Prostate gland (tissue), 2 donors: ENCODE measurements around the gene PROM1. TPM values are rescaled to one million over a fixed set of nuclear protein-coding genes. Genes with fewer than 3 reads are reported as not detected.

Experiments
- DNase-seq: peaks from one replicate; pipeline ENCODE4 v3.0.0-alpha.2; 2019; ENCODE audit warnings: low spot score
- H3K27ac ChIP-seq, 2 donors: fragments of 200-600 bp; sonication (generic); 2 replicates each; pipeline ENCODE4 v1.5.1; 2017 to 2019
- H3K27me3 ChIP-seq: fragments of 200-600 bp; sonication (generic); replicated peaks from 2 replicates; pipeline ENCODE4 v1.5.1; 2019; ENCODE audit not compliant: insufficient read depth
- H3K36me3 ChIP-seq, 2 donors: fragments of 200-600 bp; sonication (generic); 1 replicate in 1 of 2; 2 replicates in 1 of 2; pipeline versions ENCODE4 v1.5.1 to v1.8.1; 2017 to 2019
- H3K4me1 ChIP-seq: fragments of 200-600 bp; sonication (generic); replicated peaks from 2 replicates; pipeline ENCODE4 v1.5.1; 2019
- H3K4me3 ChIP-seq, 2 donors: fragments of 200-600 bp; sonication (generic); 2 replicates each; pipeline ENCODE4 v1.5.1; 2017 to 2019
- H3K9me3 ChIP-seq: fragments of 200-600 bp; sonication (generic); 2 replicates; pipeline ENCODE4 v1.5.1; 2017
- CTCF ChIP-seq, 4 experiments: fragments of 200-600 bp in 2 of 4; fragments of 450-650 bp in 2 of 4; sonication (generic) in 2 of 4; IDR thresholded peaks; 1 replicate in 3 of 4; 2 replicates in 1 of 4; pipeline ENCODE4 v1.5.1; 2016 to 2019; ENCODE audit warnings: antibody characterized with exemption in 4 of 4, mild to moderate bottlenecking in 2 of 4, moderate library complexity in 2 of 4
- POLR2A ChIP-seq: fragments of 450-650 bp; IDR thresholded peaks from one replicate; pipeline ENCODE4 v1.6.1; 2016; ENCODE audit warnings: antibody characterized with exemption, mild to moderate bottlenecking
- POLR2AphosphoS5 ChIP-seq: sonication (generic); formaldehyde crosslinking; IDR thresholded peaks from one replicate; pipeline ENCODE4 v1.6.1; 2017; ENCODE audit warnings: antibody characterized with exemption
- WGBS: methylation state at CpG from one replicate; pipeline ENCODE4 v1.1.5; 2018; 5-methylcytosine and 5-hydroxymethylcytosine counted together
- intact Hi-C: fragments of 100-400 bp; cut with DNase I; formaldehyde crosslinking; loops from one replicate; pipeline ENCODE4 v1.14.2; 2022
- total RNA-seq, 2 donors: library from RNA; depleted of rRNA; stranded (reverse); fragments of >200 nt; gene quantifications; one replicate each; pipeline ENCODE4 v1.1.0, GENCODE V29; 2016

The PROM1 gene
- total RNA-seq, 2 donors from 2014 or later: 5.7 to 9.7 TPM

GRCh38 chr4:15958562-15958961 is 125.3 kb downstream of the PROM1 start:
- intact Hi-C loops: loop anchor here (5.0 kb wide), 3 partner anchors 151 to 476 kb away; no protein-coding TSS in a partner anchor
- TF ChIP-seq CTCF (IDR thresholded peaks at IDR 0.05): no peak
- TF ChIP-seq POLR2AphosphoS5: no peak
- TF ChIP-seq POLR2A: no peak
- H3K4me3 ChIP-seq: no peak overlapping the region
- H3K27me3 ChIP-seq: no peaks in the 10 kb centered on the region
- no peak overlapping the region for H3K27ac ChIP-seq
- DNase-seq: no peak
- no peaks in the 10 kb centered on the region for H3K4me1 ChIP-seq
- no peaks in the 10 kb centered on the region for H3K9me3 ChIP-seq
- no peaks in the 10 kb centered on the region for H3K36me3 ChIP-seq
- WGBS: 83% methylated on average over 2 of the region's 2 CpGs

GRCh38 chr4:15956179-15956850 is 127.5 kb downstream of the PROM1 start:
- Histone ChIP-seq H3K4me3 (no peak overlapping the region), H3K27ac (no peak overlapping the region), H3K4me1 (no peaks in the 10 kb centered on the region), H3K36me3 (no peaks in the 10 kb centered on the region), H3K9me3 (no peaks in the 10 kb centered on the region), H3K27me3 (no peaks in the 10 kb centered on the region)
- TF ChIP-seq CTCF (IDR thresholded peaks at IDR 0.05) (peak; percentile 77 to 93 (median 90)), POLR2AphosphoS5 (no peak), POLR2A (no peak)
- WGBS: 61% methylated on average over 9 of the region's 9 CpGs
- DNase-seq: peak; percentile 70
- intact Hi-C loops: loop anchor here (5.0 kb wide), 3 partner anchors 149 to 474 kb away; no protein-coding TSS in a partner anchor

- intact Hi-C loops: loop anchor here (5.0 kb wide), 3 partner anchors 148 to 473 kb away; no protein-coding TSS in a partner anchor
- Histone ChIP-seq H3K9me3 (no peaks in the 10 kb centered on the region), H3K27me3 (no peaks in the 10 kb centered on the region), H3K4me1 (no peaks in the 10 kb centered on the region), H3K4me3 (no peak overlapping the region), H3K36me3 (no peaks in the 10 kb centered on the region), H3K27ac (no peak overlapping the region)
- TF ChIP-seq POLR2AphosphoS5: no peak
- no peak for TF ChIP-seq CTCF (IDR thresholded peaks at IDR 0.05)
- no peak for TF ChIP-seq POLR2A
- 94% methylated on average over 3 of the region's 3 CpGs for WGBS
- no peak for DNase-seq
Measured at GRCh38 chr4:15955670-15956069, 128.2 kb downstream of the PROM1 start.

GRCh38 chr4:15953625-15954024 is 130.2 kb downstream of the PROM1 start:
- no peak overlapping the region for H3K27ac ChIP-seq
- H3K4me1 ChIP-seq: no peaks in the 10 kb centered on the region
- WGBS: 79% methylated on average over 5 of the region's 5 CpGs
- no peak overlapping the region for H3K4me3 ChIP-seq
- no peaks in the 10 kb centered on the region for H3K36me3 ChIP-seq
- H3K9me3 ChIP-seq: no peaks in the 10 kb centered on the region
- DNase-seq: no peak
- no peaks in the 10 kb centered on the region for H3K27me3 ChIP-seq
- no peak for TF ChIP-seq POLR2AphosphoS5
- TF ChIP-seq POLR2A: no peak
- TF ChIP-seq CTCF (IDR thresholded peaks at IDR 0.05): no peak
- intact Hi-C loops: no loop called here

GRCh38 chr4:15951781-15952180 is 132.0 kb downstream of the PROM1 start:
- Histone ChIP-seq H3K9me3 (no peaks in the 10 kb centered on the region), H3K36me3 (no peaks in the 10 kb centered on the region), H3K4me1 (no peaks in the 10 kb centered on the region), H3K27me3 (no peaks in the 10 kb centered on the region), H3K27ac (no peak overlapping the region), H3K4me3 (no peak overlapping the region)
- TF ChIP-seq POLR2A (no peak), CTCF (IDR thresholded peaks at IDR 0.05) (no peak), POLR2AphosphoS5 (no peak)
- intact Hi-C loops: no loop called here
- DNase-seq: no peak
